Myocyte (in vitro differentiated cells): ENCODE data around the gene CDKN2B-AS1. TPM values are rescaled to one million over a fixed set of nuclear protein-coding genes. Genes with fewer than 3 reads are reported as not detected.
A peak's percentile ranks its signal among the peaks of the same experiment; 100 is the strongest.
"Not testable (repeated sequence)": the region's sequence is repeated elsewhere in the genome, so short reads cannot be mapped to it uniquely, and the experiment has no call there.

Source experiments
- DNase-seq: peaks from one replicate; pipeline ENCODE4 v3.0.0-alpha.2; 2012; ENCODE audit warnings: low read depth
- total RNA-seq: library from RNA; depleted of rRNA; stranded (reverse); fragments of >200 nt; gene quantifications from 2 replicates; pipeline ENCODE4 v1.2.3, GENCODE V29; 2014

Gene CDKN2B-AS1
- total RNA-seq, 1 donor from 2014 or later: 2.3 TPM

GRCh38 chr9:22043928-22044327, 49.3 kb downstream of the CDKN2B-AS1 start:
- no peak for DNase-seq

- peak; percentile 32 for DNase-seq
Observed at GRCh38 chr9:22044583-22044982, 50.0 kb downstream of the CDKN2B-AS1 start.

GRCh38 chr9:22045423-22045822, 50.8 kb downstream of the CDKN2B-AS1 start:
- no peak for DNase-seq

- no peak for DNase-seq
Observed at GRCh38 chr9:22046243-22046885, 51.8 kb downstream of the CDKN2B-AS1 start.

- no peak for DNase-seq
Observed at GRCh38 chr9:22047596-22047995, 53.0 kb downstream of the CDKN2B-AS1 start.

GRCh38 chr9:22049411-22049810, 54.8 kb downstream of the CDKN2B-AS1 start:
- DNase-seq: no peak

GRCh38 chr9:22050924-22051323, 56.3 kb downstream of the CDKN2B-AS1 start:
- no peak for DNase-seq

- peak; percentile 89 for DNase-seq
Observed at GRCh38 chr9:22052376-22052945, 57.9 kb downstream of the CDKN2B-AS1 start.

GRCh38 chr9:22053178-22053577, 58.6 kb downstream of the CDKN2B-AS1 start:
- peak; percentile 41 for DNase-seq

GRCh38 chr9:22054076-22054475, 59.5 kb downstream of the CDKN2B-AS1 start:
- no peak for DNase-seq

GRCh38 chr9:22054529-22054928, 59.9 kb downstream of the CDKN2B-AS1 start:
- DNase-seq: no peak

- no peak for DNase-seq
Observed at GRCh38 chr9:22055090-22055489, 60.5 kb downstream of the CDKN2B-AS1 start.

- DNase-seq: no peak
Observed at GRCh38 chr9:22056402-22056801, 61.8 kb downstream of the CDKN2B-AS1 start.

GRCh38 chr9:22057972-22058371, 63.4 kb downstream of the CDKN2B-AS1 start:
- DNase-seq: not testable (repeated sequence)

- DNase-seq: no peak
Observed at GRCh38 chr9:22060831-22061383, 66.3 kb downstream of the CDKN2B-AS1 start.

- no peak for DNase-seq
Observed at GRCh38 chr9:22064957-22065356, 70.4 kb downstream of the CDKN2B-AS1 start.

GRCh38 chr9:22065431-22066200, 71.0 kb downstream of the CDKN2B-AS1 start:
- no peak for DNase-seq

- no peak for DNase-seq
Observed at GRCh38 chr9:22067196-22067595, 72.6 kb downstream of the CDKN2B-AS1 start.

GRCh38 chr9:22068369-22068768, 73.8 kb downstream of the CDKN2B-AS1 start:
- no peak for DNase-seq

GRCh38 chr9:22073349-22073748, 78.8 kb downstream of the CDKN2B-AS1 start:
- no peak for DNase-seq

- no peak for DNase-seq
Observed at GRCh38 chr9:22078081-22078480, 83.5 kb downstream of the CDKN2B-AS1 start.

GRCh38 chr9:22079873-22080341, 85.3 kb downstream of the CDKN2B-AS1 start:
- DNase-seq: peak; percentile 55
